NCI-H2196 (cell line): ENCODE results near the gene OPTC.
A peak's percentile ranks its signal among the peaks of the same experiment; 100 is the strongest.

Source experiments
- DNase-seq: peaks from one replicate; lab custom pipeline; 2025; ENCODE audit not compliant: unreplicated experiment; lab: John Stamatoyannopoulos, UW

The OPTC gene

GRCh38 chr1:203534012-203534411, 40.1 kb downstream of the OPTC start:
- DNase-seq: no peak

DNA sequence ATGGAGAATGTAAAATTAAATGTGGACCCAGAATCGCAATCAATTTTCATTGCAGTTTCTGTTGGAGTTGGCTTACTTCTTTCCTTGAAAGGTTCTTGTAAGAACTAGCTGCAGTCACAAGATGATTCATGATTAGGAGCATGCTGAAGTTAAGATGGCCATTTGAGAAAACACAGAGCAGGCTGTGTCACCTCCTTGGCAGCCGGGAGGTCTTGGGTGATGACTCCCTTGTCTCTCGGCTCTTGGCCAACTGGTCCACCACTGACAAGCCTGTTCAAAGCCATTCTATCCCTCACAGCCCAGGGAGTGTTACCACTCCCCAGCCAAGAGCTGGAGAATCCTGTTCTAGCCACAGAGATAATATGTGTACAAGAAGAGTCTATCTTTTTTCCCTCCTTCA, 40.6 kb downstream of the OPTC start:
- no peak for DNase-seq

- no peak for DNase-seq
Observed at GRCh38 chr1:203536575-203536974, 42.6 kb downstream of the OPTC start.

DNA sequence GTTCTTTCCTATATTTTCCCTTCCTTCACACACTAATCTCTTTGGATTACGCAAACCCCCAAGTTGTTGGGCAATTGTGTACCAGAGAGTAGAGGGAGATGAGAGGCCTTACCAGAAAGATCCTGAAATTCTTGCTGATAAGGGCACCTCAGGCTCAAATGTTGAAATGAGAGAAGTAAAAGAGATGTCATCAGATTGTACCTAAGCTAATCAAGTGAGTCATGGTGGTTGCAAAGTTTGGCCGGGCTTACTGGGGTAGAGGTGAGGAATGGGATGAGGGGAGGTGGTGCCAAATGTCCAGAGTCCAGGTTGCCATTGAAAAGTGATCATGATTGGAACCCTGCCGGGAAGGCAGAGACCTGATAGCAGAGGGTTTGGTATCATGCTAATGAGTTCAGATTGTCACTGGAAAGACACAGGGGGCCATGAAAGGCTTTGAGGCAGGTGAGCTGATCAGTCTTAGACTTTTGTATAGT, 43.1 kb downstream of the OPTC start:
- DNase-seq: no peak

DNA sequence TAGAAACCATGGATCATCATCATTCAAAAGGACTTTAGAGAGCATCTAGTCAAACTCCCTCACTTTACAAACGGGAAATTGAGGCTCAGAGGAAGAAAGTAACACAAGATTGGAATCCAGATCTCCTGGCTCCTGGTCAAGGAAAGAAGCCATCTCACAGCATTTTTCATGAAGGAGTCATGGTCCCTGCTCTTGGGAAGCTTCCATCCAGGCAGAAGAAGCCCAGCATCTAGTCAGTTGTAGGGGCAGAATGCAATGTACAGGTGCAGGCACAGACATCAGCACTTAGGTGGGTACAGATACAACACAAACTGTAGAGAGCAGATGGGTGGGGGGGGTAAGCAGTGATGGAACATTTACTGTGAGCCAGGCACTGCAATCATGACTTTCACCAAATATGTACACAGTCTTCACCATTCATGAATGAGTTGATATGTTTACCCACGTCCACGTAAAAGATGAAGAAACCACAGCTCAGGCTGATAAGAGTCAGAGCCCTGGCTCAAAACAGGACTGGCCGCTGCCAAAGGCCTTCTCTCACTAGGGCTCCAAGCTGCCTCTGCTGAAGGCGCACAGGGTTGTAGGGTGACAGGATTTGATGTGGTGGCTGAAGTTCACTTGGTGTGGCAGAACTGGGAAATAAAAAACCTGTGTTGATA, 44.0 kb downstream of the OPTC start:
- DNase-seq: peak; percentile 52

DNA sequence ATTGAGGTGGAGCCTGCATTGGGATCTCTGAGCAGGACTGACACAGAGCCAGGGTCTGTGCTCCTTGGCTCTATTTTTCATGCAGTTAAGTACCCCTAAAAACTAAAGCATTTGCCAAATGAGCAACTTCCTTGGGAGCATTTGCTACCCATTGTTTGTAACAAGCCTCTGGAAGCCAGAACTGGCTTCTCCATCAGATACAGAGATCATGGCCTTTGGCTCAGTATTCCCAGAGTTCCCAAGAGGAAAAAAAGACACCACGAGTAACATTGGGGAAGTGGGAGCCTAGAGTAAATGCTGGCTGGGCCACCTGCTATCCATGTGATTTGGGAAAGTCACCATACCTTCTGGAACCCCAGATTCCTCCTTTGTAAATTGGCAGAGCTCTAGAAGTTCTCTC, 44.8 kb downstream of the OPTC start:
- no peak for DNase-seq

DNA sequence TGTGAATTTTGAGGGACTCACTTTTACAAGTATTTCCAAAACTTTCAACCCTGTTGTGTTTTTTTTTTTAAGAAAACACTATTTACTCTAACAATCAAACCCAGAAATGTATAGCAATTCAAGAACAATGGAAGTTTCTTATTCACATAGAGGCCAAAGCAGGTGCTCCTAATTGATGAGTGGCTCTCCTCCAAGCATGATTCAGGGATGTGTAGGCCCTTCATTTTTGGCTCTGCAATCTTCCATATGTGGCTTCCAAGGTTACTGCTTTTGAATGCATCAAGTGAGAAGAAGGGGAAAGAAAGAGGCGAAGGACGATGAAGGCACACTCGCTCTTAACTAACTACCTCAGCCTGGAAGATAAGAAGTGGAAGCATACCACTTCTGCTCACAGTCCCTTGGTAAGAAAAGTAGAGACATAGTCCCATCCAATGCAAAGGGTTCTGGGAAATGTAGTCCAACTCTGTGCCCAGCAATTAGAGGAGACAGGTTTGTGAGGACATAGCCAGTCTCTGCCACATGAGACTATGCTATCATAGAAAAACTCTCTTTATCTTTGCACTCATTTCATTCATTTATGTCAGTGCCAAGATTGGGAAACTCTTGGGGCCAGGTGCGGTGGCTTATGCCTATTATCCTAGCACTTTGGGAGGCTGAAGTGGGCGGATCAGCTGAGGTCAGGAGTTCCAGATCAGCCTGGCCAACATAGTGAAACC, 46.0 kb downstream of the OPTC start:
- DNase-seq: peak; percentile 54

- no peak for DNase-seq
Observed at GRCh38 chr1:203544485-203544884, 50.5 kb downstream of the OPTC start.

DNA sequence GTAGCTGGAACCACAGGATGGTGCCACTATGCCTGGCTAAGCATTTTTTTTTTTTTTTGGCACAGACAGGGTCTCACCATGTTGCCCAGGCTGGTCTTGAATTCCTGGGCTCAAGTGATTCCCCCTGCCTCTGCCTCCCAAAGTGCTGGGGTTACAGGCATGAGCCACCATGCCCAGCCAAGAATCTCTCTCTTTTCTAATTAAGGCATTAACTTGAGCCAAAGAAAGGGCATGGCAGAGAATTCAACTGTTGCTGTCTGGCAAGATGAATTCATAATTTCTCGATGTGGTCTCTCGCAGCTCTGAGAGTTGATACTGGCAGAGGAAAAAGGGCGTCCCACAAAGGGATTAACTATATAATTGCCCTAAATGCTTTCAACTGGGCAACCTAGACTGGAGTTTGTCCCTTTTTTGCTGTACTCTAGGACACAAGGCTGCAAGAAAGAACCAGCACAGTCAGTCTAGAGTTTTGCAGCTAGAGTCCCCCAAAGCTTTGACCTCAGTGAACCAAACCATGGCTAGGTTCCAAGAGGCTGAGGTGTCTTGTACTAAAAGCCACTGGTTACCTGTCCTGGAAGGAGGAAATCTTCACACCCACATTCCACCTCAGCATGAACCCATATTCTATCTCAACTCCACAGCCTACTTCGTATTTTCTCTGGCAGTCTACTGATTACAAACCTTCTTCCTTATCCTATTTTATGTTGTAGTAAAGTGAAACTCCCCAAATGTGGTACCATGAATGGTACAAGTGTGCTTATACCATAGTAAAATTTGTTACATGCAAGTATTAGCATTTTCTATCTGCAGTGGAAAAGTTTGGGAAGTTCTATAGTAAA, 51.2 kb downstream of the OPTC start:
- no peak for DNase-seq

DNA sequence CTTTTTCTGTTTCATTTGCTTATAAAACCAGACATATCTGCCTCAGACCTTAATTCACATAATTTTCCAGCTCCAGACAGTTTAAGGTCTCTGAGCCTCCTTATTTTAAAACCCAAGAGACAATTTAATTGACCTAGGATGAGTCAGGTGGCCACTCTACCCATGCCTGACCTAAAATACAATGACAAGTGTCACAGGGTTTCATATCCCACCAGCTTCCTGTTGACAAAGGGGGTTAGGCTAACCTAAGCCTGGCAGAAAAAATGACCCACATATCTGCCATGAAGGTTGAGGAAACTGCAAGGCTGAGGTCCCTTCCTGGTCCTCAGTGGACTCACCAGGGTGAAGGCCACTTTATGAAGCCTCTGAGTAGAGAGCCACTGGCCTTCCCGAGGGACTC, 52.3 kb downstream of the OPTC start:
- DNase-seq: no peak

DNA sequence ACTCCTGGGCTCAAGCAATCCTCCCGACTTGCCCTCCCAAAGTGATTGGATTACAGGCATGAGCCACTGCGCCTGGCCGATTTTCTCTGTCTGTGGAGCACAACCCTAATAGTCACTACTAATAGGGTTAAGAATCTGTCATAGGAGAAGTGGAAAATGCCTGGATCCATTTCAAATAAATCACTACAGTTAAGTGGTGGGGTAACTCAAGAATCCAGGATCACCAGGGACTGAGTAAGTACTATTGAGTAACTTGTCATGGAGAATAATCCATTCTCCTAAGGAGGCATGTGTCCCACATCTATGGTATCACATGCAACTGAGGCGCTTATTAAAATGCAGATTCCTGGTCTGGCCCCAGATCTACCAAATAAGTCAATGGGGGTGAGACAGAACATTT, 53.2 kb downstream of the OPTC start:
- no peak for DNase-seq

GRCh38 chr1:203547771-203548421, 53.9 kb downstream of the OPTC start:
- no peak for DNase-seq

- no peak for DNase-seq
Observed at GRCh38 chr1:203548892-203549291, 54.9 kb downstream of the OPTC start.

- peak; percentile 24 for DNase-seq
Observed at GRCh38 chr1:203549309-203549708, 55.4 kb downstream of the OPTC start.

GRCh38 chr1:203550846-203551245, 56.9 kb downstream of the OPTC start:
- no peak for DNase-seq

DNA sequence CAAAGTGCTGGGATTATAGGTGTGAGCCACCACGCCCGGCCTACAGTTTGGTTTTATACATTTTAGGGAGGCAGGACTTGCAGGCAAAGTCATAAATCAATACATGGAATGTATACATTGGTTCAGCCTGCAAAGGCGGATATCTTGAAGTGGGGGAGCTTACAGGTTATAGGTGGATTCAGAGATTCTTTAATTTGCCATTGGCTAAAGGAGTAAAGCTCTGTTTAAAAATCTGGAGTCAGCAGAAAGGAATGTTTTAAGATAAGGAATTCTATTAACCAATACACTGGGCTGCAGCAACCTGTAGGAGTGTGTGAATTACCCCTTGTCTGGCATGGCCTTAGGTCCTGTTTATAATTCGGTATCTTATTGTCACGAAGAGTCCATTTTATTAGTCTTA, 57.6 kb downstream of the OPTC start:
- no peak for DNase-seq

- DNase-seq: no peak
Observed at GRCh38 chr1:203553496-203553895, 59.5 kb downstream of the OPTC start.

- no peak for DNase-seq
Observed at GRCh38 chr1:203554071-203554470, 60.1 kb downstream of the OPTC start.

DNA sequence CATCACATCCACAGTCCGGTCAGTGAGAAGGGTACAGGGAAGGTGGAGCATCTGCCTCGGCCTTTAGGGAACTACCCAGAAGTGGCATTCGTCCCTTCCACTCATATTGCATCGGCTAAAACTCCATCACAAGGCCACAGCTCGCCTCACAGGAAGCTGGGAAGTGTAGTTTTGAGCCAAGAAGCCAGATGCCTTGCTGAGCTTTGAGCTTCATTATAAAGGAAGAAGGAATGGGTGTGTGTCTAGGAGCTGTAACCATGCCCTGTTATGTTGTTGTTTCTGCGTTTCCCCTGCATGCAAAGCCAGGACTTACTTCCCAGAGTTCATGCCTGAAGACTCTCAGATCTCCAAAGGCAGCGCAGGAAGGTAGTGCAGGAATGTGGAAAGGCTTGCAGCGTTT, 61.1 kb downstream of the OPTC start:
- no peak for DNase-seq

DNA sequence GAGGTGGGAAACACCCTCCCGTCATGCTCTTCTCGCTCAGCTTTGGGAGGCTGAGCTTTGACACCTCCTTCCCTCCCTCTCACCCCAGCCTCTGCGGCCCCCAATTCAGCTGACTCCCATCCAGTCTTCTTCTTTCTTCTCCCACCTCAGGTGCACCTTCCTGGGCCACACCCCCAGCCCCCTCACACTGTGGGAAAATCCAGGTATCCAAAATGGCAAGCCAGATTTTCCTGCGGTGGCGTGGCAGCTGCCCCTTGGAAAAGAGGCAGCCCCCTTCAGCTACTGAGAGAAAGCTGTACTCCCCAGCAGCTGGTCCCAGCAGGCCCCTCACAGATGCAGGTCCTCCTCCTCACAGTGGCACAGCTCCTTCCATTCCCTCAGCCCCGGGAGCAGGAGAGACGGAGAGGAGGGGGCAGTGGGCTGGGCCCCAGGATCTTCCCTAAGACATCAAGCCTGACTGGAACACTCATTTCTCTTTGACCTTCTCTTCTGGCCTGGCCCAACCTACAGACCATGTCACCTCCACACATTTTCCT, 61.6 kb downstream of the OPTC start:
- no peak for DNase-seq
